LNCAP (cell line): Measurements from ENCODE around the gene IGFL3.

ENCODE experiments used
- TF ChIP-seq, protein P1 (sequence below): fragments of 450-650 bp; IDR thresholded peaks from 2 replicates; pipeline ENCODE4 v1.5.1; 2017; ENCODE audit warnings: mild to moderate bottlenecking

Gene IGFL3

DNA sequence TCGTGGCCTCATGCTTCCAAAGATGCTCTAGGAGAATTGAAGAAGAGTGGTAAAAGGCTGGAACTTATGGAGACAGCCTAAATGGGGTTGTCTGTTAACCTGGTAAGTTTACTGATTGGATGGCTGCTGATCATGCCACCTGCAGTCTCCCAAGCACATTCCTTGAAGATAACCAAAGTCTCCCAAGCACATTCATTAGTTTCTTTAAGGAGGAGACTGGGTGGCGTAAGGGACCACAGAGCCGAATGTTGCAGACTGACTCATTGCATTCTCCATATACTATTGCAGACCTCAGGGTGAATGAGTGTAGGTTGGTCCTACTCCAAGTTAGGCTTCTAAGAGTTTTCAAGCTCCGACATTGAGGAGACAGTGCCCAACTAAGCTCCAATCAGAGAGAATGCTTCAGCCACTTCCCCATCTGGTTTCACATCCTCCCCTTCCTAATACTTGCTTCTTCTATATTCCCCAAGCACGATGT is at the start of gene IGFL3:
IGFL3 (minus strand) TSS at position 51 of the 478 bp plus-strand sequence; CDS start at position 12, 39 bp downstream.
- TF ChIP-seq, protein P1, sequence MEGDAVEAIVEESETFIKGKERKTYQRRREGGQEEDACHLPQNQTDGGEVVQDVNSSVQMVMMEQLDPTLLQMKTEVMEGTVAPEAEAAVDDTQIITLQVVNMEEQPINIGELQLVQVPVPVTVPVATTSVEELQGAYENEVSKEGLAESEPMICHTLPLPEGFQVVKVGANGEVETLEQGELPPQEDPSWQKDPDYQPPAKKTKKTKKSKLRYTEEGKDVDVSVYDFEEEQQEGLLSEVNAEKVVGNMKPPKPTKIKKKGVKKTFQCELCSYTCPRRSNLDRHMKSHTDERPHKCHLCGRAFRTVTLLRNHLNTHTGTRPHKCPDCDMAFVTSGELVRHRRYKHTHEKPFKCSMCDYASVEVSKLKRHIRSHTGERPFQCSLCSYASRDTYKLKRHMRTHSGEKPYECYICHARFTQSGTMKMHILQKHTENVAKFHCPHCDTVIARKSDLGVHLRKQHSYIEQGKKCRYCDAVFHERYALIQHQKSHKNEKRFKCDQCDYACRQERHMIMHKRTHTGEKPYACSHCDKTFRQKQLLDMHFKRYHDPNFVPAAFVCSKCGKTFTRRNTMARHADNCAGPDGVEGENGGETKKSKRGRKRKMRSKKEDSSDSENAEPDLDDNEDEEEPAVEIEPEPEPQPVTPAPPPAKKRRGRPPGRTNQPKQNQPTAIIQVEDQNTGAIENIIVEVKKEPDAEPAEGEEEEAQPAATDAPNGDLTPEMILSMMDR = no peak

DNA sequence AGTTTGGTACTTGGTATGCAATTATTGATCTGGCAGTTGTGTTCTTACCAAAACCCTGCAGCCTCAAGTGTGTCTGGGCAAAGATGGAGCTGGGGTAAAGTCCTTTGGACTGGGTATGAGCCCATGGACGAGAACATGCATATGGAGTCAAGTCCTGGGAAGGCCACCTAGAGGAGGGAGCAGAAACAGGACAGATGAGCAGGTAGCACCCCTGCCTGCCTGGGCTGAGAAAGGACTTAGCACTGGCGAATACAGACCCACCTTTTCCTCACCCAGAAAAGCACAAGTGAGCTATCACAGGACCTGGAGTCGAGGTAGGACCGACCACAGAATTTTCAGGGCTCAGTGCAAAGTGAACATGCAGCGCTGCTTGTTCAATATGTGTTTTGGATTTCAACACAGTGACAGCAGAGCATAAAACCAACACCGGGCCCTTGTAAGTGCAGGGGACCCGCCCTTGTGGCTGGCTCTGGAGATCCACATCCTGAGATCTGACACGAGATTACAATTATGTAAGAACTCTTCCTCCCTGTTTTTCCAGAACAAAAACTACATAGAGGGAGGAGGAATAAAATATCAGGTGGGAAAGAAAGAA is 49.5 kb upstream of the IGFL3 start:
- TF ChIP-seq, protein P1 = no peak

DNA sequence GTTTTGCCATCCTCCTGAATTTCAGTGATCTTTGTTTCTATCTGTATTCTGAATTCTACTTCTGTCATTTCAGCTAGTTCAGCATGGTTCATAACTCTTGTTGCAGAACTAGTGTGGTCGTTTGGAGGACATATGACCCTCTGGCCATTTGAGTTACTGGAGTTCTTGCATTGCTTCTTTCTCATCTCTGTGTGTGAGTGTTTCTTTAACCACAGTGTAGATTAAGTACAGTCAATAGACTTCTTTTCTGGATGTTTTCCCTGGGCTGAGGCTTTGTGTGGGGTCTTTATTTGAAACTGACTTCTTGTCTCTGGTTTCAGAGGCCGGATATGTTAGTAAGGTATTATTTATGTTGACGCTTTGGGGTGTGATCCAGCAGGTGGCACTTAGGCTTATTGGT is 38.2 kb upstream of the IGFL3 start:
- TF ChIP-seq, protein P1 = no peak

DNA sequence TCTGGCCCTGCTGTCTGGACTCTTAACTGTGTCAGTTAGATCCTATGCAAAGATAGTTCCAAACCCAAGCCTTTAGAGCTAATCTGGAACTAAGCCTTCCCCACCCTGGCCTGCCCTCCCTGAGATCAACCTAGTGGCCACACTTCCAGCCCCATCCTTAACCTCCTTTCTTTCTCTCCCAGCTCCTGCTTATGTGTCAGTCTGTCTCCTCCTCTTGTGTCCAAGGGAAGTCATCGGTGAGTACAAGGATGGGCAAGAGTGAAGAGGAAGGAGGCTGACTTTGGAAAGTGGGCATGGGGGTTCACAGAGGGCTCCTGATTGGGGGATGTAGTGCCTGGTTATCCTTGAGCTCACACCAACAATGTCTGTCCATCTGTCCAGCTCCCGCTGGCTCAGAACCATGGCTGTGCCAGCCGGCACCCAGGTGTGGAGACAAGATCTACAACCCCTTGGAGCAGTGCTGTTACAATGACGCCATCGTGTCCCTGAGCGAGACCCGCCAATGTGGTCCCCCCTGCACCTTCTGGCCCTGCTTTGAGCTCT is 35.8 kb upstream of the IGFL3 start:
- TF ChIP-seq, protein P1 = no peak

DNA sequence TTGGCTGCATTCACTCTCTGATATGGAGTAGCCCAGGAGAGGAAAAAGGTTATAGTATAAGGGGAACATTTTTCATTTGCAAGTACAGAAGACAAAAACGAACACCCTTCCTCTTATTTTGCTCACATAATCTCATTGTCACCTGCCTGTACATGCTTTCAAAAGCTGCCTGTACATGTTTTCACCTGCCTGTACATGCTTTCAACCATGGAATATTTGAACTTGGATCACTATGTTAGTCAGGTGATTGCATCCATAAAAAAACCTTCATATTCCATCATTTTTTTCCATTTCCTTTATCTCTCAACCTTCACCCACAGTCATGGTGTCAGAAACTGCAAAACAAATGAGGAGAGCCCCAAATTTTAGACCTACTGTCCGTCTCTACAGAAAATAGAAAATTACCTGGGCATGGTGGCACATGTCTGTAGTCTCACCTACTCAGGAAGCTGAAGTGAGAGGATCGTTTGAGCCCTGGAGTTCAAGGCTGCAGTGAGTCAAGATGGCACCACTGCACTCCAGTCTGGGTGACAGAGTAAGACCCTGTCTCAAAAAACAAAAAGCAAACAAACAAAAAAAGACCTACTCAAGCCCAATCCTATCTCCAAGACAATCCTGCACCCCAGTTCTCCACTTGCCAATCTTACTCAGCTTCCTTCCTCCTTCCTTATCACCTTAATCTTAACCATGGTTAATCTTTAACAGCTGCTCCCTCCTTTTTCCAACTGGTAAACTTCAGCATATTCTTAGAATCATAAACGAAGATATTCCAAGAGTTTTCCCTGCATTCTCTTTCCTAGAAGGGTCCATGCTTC is 35.1 kb upstream of the IGFL3 start:
- TF ChIP-seq, protein P1 = no peak

DNA sequence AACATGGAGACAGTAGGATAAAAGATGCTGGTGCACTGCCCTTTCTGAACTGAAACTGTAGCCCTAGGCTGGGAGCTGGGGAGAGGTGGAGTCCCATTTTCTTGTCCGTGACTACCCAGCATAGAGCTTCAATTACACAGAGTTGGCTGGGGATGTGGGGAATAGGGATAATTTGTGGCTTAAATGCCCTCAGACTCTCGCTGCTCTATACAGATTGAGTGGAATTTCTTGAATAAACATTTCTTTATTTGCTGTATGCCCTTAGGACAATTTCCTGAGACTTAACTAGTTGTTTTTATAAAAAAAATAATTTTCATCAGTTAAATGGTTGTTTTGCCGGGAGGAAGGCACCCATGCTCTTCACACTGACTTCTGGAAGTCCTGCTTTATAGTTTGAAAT is 30.7 kb upstream of the IGFL3 start:
- TF ChIP-seq, protein P1 = no peak

DNA sequence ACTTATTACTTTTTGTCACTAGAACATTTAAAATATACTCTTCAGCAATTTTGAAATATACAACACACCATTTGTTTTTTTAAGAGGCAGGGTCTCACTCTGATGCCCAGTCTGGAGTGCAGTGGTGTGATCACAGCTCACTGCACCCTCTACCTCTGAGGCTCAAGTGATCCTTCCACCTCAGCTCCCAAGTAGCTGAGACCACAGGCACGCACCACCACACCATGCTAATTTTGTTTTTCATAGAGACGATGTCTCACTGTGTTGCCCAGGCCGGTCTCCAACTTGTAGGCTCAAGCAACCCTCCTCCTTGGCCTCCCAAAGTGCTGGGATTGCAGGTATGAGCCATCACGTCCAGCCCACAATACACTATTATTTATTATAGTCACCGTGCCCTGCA is 26.1 kb upstream of the IGFL3 start:
- TF ChIP-seq, protein P1 = no peak
